Esophagus muscularis mucosa (tissue), 4 donors: ENCODE data around the gene CAMTA1. TPM values are rescaled to one million over a fixed set of nuclear protein-coding genes. Genes with fewer than 3 reads are reported as not detected.
"Not testable (repeated sequence)": the region's sequence is repeated elsewhere in the genome, so short reads cannot be mapped to it uniquely, and the experiment has no call there.

ENCODE experiments used
- DNase-seq: peaks from one replicate; pipeline ENCODE4 v3.0.0-alpha.2; 2017; ENCODE audit errors: extremely low spot score
- H3K27ac ChIP-seq, 4 donors: fragments of 200-600 bp; sonication (generic); replicated peaks in 1 of 4; 1 replicate in 3 of 4; 2 replicates in 1 of 4; pipeline ENCODE4 v1.5.1; 2016 to 2019; ENCODE audit warnings: mild to moderate bottlenecking in 1 of 4
- H3K27me3 ChIP-seq, 4 donors: fragments of 200-600 bp; sonication (generic); one replicate each; pipeline versions ENCODE4 v1.5.1 to v1.6.0; 2016 to 2019
- H3K36me3 ChIP-seq, 4 donors: fragments of 200-600 bp; sonication (generic); one replicate each; pipeline ENCODE4 v1.5.1; 2016 to 2019
- H3K4me1 ChIP-seq, 4 donors: fragments of 200-600 bp; sonication (generic); one replicate each; pipeline ENCODE4 v1.5.1; 2016 to 2019
- H3K4me3 ChIP-seq, 4 donors: fragments of 200-600 bp; sonication (generic); 1 replicate in 2 of 4; 2 replicates in 2 of 4; pipeline ENCODE4 v1.5.1; 2016 to 2019; ENCODE audit warnings: mild to moderate bottlenecking in 4 of 4, moderate library complexity in 1 of 4
- H3K9me3 ChIP-seq, 4 donors: fragments of 200-600 bp; sonication (generic); 1 replicate in 3 of 4; 2 replicates in 1 of 4; pipeline ENCODE4 v1.5.1; 2016 to 2019
- CTCF ChIP-seq, 3 experiments: fragments of 200-600 bp in 2 of 3; fragments of 450-650 bp in 1 of 3; sonication (generic) in 2 of 3; IDR thresholded peaks; one replicate each; pipeline ENCODE4 v1.5.1; 2017 to 2019; ENCODE audit warnings: antibody characterized with exemption in 3 of 3, mild to moderate bottlenecking in 2 of 3, moderate library complexity in 1 of 3
- EP300 ChIP-seq: sonication (generic); formaldehyde crosslinking; IDR thresholded peaks from one replicate; pipeline ENCODE4 v1.6.1; 2017; ENCODE audit warnings: antibody characterized with exemption
- POLR2A ChIP-seq: fragments of 450-650 bp; IDR thresholded peaks from one replicate; pipeline ENCODE4 v1.6.1; 2017; ENCODE audit warnings: antibody characterized with exemption, moderate library complexity, mild to moderate bottlenecking, low read depth
- POLR2AphosphoS5 ChIP-seq, 2 donors: sonication (generic); formaldehyde crosslinking; IDR thresholded peaks; one replicate each; pipeline ENCODE4 v1.6.1; 2017; ENCODE audit warnings: antibody characterized with exemption in 2 of 2
- WGBS: methylation state at CpG from one replicate; pipeline ENCODE4 v1.1.5; 2018; 5-methylcytosine and 5-hydroxymethylcytosine counted together
- intact Hi-C: fragments of 100-400 bp; cut with DNase I; formaldehyde crosslinking; loops from one replicate; pipeline ENCODE4 v1.15.1; 2023
- total RNA-seq, 4 donors: library from RNA; depleted of rRNA; stranded (reverse); fragments of >200 nt; gene quantifications; one replicate each; pipeline versions ENCODE4 v1.1.0 to v1.2.1, GENCODE V29; 2016

Gene CAMTA1
- total RNA-seq, 4 donors from 2014 or later, result 109 to 226 (median 139) TPM

DNA sequence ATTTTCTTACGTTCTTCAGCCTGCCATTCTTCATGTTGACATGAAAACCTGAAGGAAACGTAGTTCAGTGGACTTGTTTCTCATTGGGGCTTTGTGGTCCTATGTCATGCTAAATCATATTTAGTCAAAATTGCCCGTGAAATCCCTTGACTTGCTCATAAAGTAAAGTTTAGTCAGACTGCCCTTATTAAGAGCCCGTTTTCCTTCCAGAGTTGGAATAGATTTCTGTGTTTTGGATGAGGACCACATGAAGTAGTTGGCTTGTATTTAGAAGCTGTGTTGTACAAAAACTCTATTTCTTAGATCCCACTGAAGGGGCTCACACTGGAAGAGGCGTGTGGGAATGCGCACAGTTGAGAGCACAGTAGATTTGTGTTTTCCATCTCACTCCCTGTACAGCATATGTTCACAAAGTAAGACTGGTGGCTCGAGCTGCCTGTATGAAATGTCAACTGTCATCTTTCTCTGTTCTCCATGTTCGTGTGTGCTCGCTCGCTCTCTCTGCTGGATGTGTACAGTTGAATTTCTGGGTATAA, 42.4 kb downstream of the CAMTA1 start:
- no peaks in the 10 kb centered on the region for H3K27me3 ChIP-seq
- H3K4me3 ChIP-seq, result no peak overlapping the region
- no peak for TF ChIP-seq POLR2AphosphoS5 (IDR thresholded peaks at IDR 0.05)
- no peak for TF ChIP-seq POLR2A
- no peak for TF ChIP-seq CTCF (IDR thresholded peaks at IDR 0.05)
- no peak for TF ChIP-seq EP300
- intact Hi-C loops, result no loop called here
- WGBS, result 80% methylated on average over 10 of the region's 10 CpGs
- no peak overlapping the region for H3K27ac ChIP-seq
- no peaks in the 10 kb centered on the region for H3K9me3 ChIP-seq
- peaks cover 23 to 49% (median 39%) of the 10 kb centered on the region in 4 donors for H3K4me1 ChIP-seq
- DNase-seq, result no peak
- peaks cover 0 to 4% (median 0%) of the 10 kb centered on the region in 4 donors for H3K36me3 ChIP-seq

DNA sequence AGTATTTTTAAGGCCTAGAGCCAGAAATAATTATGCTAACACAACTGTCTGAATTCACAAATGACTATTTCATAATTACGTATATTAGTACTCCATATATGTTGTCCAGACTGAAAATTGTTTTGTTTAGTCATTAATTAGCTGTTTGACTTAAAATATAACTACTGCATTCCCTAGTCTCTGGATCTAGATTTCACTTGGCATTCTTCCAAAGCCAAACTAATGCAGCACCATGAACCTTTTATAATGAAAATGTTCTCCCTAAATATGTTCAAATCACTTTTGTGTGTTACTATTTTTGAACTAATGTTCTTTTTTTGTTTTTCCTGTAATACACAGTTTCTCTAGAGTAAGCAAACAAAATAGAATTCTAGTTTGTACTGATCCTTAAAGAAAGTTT, 46.1 kb downstream of the CAMTA1 start:
- Histone ChIP-seq H3K4me3 (no peak overlapping the region), H3K27ac (no peak overlapping the region), H3K9me3 (no peaks in the 10 kb centered on the region), H3K4me1 (peaks cover 15 to 34% (median 23%) of the 10 kb centered on the region in 4 donors), H3K36me3 (peaks cover 0 to 4% (median 0%) of the 10 kb centered on the region in 4 donors), H3K27me3 (no peaks in the 10 kb centered on the region)
- DNase-seq, result no peak
- no peak for TF ChIP-seq CTCF (IDR thresholded peaks at IDR 0.05)
- intact Hi-C loops, result no loop called here
- 62% methylated on average over 1 of the region's 1 CpG for WGBS

GRCh38 chr1:6832006-6832405, 46.8 kb downstream of the CAMTA1 start:
- intact Hi-C loops, H3K4me3 ChIP-seq, DNase-seq, H3K27ac ChIP-seq, H3K36me3 ChIP-seq, H3K27me3 ChIP-seq, H3K9me3 ChIP-seq: not testable (repeated sequence)
- peaks cover 13 to 34% (median 23%) of the 10 kb centered on the region in 4 donors for H3K4me1 ChIP-seq
- WGBS, result 66% methylated on average over 2 of the region's 2 CpGs

- no peak overlapping the region for H3K27ac ChIP-seq
- intact Hi-C loops, result no loop called here
- H3K4me3 ChIP-seq, result no peak overlapping the region
- no peak for DNase-seq
- 59% methylated on average over 4 of the region's 4 CpGs for WGBS
- H3K4me1 ChIP-seq, result peaks cover 13 to 29% (median 23%) of the 10 kb centered on the region in 4 donors
- no peaks in the 10 kb centered on the region for H3K9me3 ChIP-seq
- TF ChIP-seq EP300, result no peak
- no peak for TF ChIP-seq POLR2A
- no peak for TF ChIP-seq POLR2AphosphoS5 (IDR thresholded peaks at IDR 0.05)
- TF ChIP-seq CTCF (IDR thresholded peaks at IDR 0.05), result no peak
- H3K36me3 ChIP-seq, result peaks cover 0 to 4% (median 0%) of the 10 kb centered on the region in 4 donors
- no peaks in the 10 kb centered on the region for H3K27me3 ChIP-seq
Measured at GRCh38 chr1:6832531-6833188, 47.4 kb downstream of the CAMTA1 start.

DNA sequence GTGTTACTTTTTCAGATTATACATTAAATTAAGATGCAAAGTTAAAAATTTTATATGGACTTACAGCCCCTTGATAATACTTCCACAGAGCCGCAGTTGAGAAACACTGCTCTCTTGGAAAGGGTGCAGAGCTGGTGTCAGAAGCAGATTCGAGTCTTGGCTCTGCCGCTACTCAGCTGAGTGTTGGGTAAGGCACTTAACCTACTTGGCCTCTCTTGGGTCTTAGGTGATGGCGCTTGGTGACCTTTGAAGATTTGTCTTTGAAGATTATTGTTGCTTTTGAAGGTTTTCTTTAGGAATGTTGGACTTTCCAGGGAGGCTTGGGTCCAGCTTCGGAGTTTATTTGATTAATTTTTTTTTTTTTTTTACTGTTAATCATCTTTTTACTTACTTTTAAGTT, 48.5 kb downstream of the CAMTA1 start:
- DNase-seq, result no peak
- WGBS, result 90% methylated on average over 5 of the region's 5 CpGs
- TF ChIP-seq EP300, result no peak
- no peak for TF ChIP-seq POLR2A
- no peak for TF ChIP-seq POLR2AphosphoS5 (IDR thresholded peaks at IDR 0.05)
- no peak for TF ChIP-seq CTCF (IDR thresholded peaks at IDR 0.05)
- Histone ChIP-seq H3K4me1 (peaks cover 13 to 23% (median 21%) of the 10 kb centered on the region in 4 donors), H3K4me3 (no peak overlapping the region), H3K9me3 (no peaks in the 10 kb centered on the region), H3K27me3 (no peaks in the 10 kb centered on the region), H3K27ac (no peak overlapping the region), H3K36me3 (peaks cover 0 to 6% (median 0%) of the 10 kb centered on the region in 4 donors)
- intact Hi-C loops, result no loop called here
